ENCODE data around the gene MTA1. TPM values are rescaled to one million over a fixed set of nuclear protein-coding genes. Genes with fewer than 3 reads are reported as not detected.

The MTA1 gene
- total RNA-seq, 2 experiments from 2014 or later = 103 to 217 TPM

DNA sequence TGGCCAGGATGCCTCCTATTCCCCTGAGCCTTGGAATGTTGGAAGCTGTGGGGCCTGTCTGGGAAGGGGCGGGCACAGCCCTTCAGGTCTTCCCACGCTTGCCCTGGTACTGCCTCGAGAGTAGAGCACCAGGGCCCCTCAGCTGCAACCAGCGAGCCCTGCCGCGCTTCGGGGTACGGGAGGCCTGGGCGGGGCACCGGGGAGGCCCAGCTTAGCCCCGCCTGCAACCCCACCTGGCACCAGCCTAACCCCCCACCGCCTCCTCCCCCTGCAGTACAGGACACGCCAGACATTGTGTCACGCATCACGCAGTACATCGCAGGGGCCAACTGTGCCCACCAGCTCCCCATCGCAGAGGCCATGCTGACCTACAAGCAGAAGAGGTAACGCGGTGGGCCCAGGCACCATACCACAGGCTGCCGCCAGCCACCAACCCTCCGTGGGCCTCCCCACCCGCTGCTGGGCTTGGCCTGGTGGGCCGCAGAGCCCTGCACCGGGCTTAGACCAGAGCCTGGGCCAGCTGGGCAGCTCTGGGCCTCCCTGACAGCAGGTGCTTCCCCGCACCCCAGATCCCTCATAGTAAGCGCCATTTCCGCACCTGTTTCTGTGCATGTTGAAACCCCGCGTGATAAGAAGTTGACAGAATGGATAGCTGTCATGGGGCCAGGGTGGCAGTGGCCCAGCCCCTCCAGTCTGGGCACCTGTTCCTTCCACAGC is 34.9 kb upstream of the MTA1 start:
- no peak for TF ChIP-seq EZH2phosphoT487 (IDR thresholded peaks at IDR 0.05; ENCODE audit: borderline replicate concordance, low read depth, low read length)
- TF ChIP-seq, protein P1, sequence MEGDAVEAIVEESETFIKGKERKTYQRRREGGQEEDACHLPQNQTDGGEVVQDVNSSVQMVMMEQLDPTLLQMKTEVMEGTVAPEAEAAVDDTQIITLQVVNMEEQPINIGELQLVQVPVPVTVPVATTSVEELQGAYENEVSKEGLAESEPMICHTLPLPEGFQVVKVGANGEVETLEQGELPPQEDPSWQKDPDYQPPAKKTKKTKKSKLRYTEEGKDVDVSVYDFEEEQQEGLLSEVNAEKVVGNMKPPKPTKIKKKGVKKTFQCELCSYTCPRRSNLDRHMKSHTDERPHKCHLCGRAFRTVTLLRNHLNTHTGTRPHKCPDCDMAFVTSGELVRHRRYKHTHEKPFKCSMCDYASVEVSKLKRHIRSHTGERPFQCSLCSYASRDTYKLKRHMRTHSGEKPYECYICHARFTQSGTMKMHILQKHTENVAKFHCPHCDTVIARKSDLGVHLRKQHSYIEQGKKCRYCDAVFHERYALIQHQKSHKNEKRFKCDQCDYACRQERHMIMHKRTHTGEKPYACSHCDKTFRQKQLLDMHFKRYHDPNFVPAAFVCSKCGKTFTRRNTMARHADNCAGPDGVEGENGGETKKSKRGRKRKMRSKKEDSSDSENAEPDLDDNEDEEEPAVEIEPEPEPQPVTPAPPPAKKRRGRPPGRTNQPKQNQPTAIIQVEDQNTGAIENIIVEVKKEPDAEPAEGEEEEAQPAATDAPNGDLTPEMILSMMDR (conservative IDR thresholded peaks at IDR 0.05; ENCODE audit: low read length) = no peak
- H3K4me2 ChIP-seq (ENCODE audit: low read length) = no peak overlapping the region
- no peak for DNase-seq (ENCODE audit: low spot score)
- intact Hi-C loops (cut with micrococcal nuclease; ENCODE audit: unreplicated experiment) = no loop called here
- H3K36me3 ChIP-seq (ENCODE audit: insufficient read depth, low read length) = no peaks in the 10 kb centered on the region
- no peaks in the 10 kb centered on the region for H3K9me3 ChIP-seq (ENCODE audit: low read length)
- no peaks in the 10 kb centered on the region for H4K20me1 ChIP-seq (ENCODE audit: insufficient read depth, low read length)
- BruUV-seq (replicated peaks) = no TSS peak
- ChIA-PET POLR2A (no interaction called here), CTCF (ENCODE audit: unreplicated experiment) (no interaction called here)
- H3K4me3 ChIP-seq (ENCODE audit: low read depth, low read length, poor library complexity, severe bottlenecking) = no peak overlapping the region
- H3K4me1 ChIP-seq (ENCODE audit: insufficient read depth, low read length, poor library complexity, severe bottlenecking) = no peaks in the 10 kb centered on the region
- no peaks in the 10 kb centered on the region for H3K79me2 ChIP-seq (ENCODE audit: insufficient read depth, low read depth, low read length)
- H2AFZ ChIP-seq (ENCODE audit: low read length) = no peak overlapping the region
- no peaks in the 10 kb centered on the region for H3K9me2 ChIP-seq (ENCODE audit: insufficient read depth, low read length)
- H3K27ac ChIP-seq (ENCODE audit: low read depth, low read length, poor library complexity, severe bottlenecking) = no peak overlapping the region

DNA sequence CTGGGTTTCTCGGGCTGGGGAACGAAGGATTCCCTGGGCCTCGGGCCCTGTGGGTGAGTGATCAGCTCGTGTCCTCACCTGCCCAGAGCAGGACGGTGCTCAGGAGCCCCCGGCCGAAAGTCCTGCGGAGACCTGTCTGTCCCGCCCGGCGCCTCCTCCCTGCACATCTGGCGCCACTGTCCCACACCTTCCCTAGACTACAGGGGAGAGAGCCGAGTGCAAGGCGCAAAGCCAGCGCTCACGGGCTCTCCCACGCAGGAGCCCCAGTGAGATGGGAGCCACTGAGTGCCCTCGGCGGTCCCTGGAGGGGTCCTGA is 34.3 kb upstream of the MTA1 start:
- CTCF ChIA-PET (ENCODE audit: unreplicated experiment) = no interaction called here

DNA sequence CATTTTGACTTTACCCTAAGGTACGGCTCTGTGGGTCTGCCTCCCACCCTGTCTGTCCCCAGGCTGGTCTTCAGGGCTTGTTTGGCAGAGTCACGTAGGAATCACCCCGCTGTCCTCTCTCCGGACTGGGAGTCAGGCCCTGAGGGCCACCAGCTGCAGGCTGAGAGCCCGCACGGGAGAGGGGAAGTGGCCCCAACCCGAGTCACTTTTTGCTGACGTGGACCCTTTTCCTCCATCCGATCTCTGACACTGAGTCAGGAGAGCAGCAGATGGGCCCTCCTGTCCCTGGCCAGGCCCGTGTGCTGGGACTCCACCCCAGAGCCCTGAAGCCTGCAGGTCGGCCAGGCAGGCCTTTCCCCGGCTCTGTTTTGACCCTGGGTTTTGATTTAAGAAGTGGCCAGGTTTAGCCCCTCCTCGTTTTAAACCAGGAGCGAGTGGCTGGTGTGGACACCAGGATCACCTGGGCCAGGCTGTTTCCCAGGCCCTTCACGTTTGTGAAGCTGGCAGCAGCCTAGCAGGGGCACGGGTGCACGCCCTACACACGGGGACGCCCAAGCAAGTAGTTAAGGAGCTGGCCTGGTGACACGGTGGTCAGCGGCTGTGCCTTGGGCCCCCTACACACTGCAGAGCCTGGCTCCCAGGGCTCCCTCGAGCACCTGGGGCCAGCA is 33.8 kb upstream of the MTA1 start:
- Histone ChIP-seq H3K79me2 (ENCODE audit: insufficient read depth, low read depth, low read length) (no peaks in the 10 kb centered on the region), H3K9me2 (ENCODE audit: insufficient read depth, low read length) (no peaks in the 10 kb centered on the region), H3K27ac (ENCODE audit: low read depth, low read length, poor library complexity, severe bottlenecking) (no peak overlapping the region), H3K4me2 (ENCODE audit: low read length) (no peak overlapping the region), H3K4me1 (ENCODE audit: insufficient read depth, low read length, poor library complexity, severe bottlenecking) (peaks cover 3% of the 10 kb centered on the region), H3K4me3 (ENCODE audit: low read depth, low read length, poor library complexity, severe bottlenecking) (no peak overlapping the region), H2AFZ (ENCODE audit: low read length) (no peak overlapping the region), H3K9me3 (ENCODE audit: low read length) (no peaks in the 10 kb centered on the region), H4K20me1 (ENCODE audit: insufficient read depth, low read length) (no peaks in the 10 kb centered on the region), H3K36me3 (ENCODE audit: insufficient read depth, low read length) (no peaks in the 10 kb centered on the region)
- intact Hi-C loops (cut with micrococcal nuclease; ENCODE audit: unreplicated experiment) = no loop called here
- POLR2A ChIA-PET = no interaction called here
- TF ChIP-seq EZH2phosphoT487 (IDR thresholded peaks at IDR 0.05; ENCODE audit: borderline replicate concordance, low read depth, low read length) = no peak
- TF ChIP-seq, protein P1 (conservative IDR thresholded peaks at IDR 0.05; ENCODE audit: low read length) = no peak
- no TSS peak for BruUV-seq (replicated peaks)
- CTCF ChIA-PET (ENCODE audit: unreplicated experiment) = no interaction called here
- no peak for DNase-seq (ENCODE audit: low spot score)

More for the DNA sequence above, 34.3 kb upstream of the MTA1 start:
- Histone ChIP-seq H3K4me1 (ENCODE audit: insufficient read depth, low read length, poor library complexity, severe bottlenecking) (peaks cover 3% of the 10 kb centered on the region), H2AFZ (ENCODE audit: low read length) (no peak overlapping the region), H4K20me1 (ENCODE audit: insufficient read depth, low read length) (no peaks in the 10 kb centered on the region), H3K4me3 (ENCODE audit: low read depth, low read length, poor library complexity, severe bottlenecking) (no peak overlapping the region), H3K36me3 (ENCODE audit: insufficient read depth, low read length) (no peaks in the 10 kb centered on the region), H3K9me2 (ENCODE audit: insufficient read depth, low read length) (no peaks in the 10 kb centered on the region), H3K9me3 (ENCODE audit: low read length) (no peaks in the 10 kb centered on the region), H3K4me2 (ENCODE audit: low read length) (no peak overlapping the region), H3K79me2 (ENCODE audit: insufficient read depth, low read depth, low read length) (no peaks in the 10 kb centered on the region), H3K27ac (ENCODE audit: low read depth, low read length, poor library complexity, severe bottlenecking) (no peak overlapping the region)
- BruUV-seq (replicated peaks) = no TSS peak
- TF ChIP-seq, protein P1 (conservative IDR thresholded peaks at IDR 0.05; ENCODE audit: low read length) = no peak
- no peak for DNase-seq (ENCODE audit: low spot score)
- intact Hi-C loops (cut with micrococcal nuclease; ENCODE audit: unreplicated experiment) = no loop called here
- POLR2A ChIA-PET = no interaction called here

All from OCI-LY7 (cell line).